ENCODE measurements around the gene SLC43A1.
A peak's percentile ranks its signal among the peaks of the same experiment; 100 is the strongest.

SLC43A1 gene

GRCh38 chr11:57511741-57512430 is 3.6 kb downstream of the SLC43A1 start:
- Mint-ChIP-seq H3K9me3 (no peaks in the 10 kb centered on the region), H3K36me3 (no peaks in the 10 kb centered on the region), H3K4me1 (peaks cover 43% of the 10 kb centered on the region), H3K4me3 (no peak overlapping the region), H3K27ac (peak overlapping the region; percentile 65), H3K27me3 (no peaks in the 10 kb centered on the region)
- no peak for ATAC-seq

GRCh38 chr11:57508341-57509170 is 6.9 kb downstream of the SLC43A1 start:
- Mint-ChIP-seq H3K36me3 (no peaks in the 10 kb centered on the region), H3K9me3 (no peaks in the 10 kb centered on the region), H3K4me3 (no peak overlapping the region), H3K27me3 (no peaks in the 10 kb centered on the region), H3K4me1 (peaks cover 21% of the 10 kb centered on the region), H3K27ac (no peak overlapping the region)
- no peak for ATAC-seq

GRCh38 chr11:57506522-57506921 is 9.0 kb downstream of the SLC43A1 start:
- Mint-ChIP-seq H3K27ac (no peak overlapping the region), H3K36me3 (no peaks in the 10 kb centered on the region), H3K4me3 (no peak overlapping the region), H3K4me1 (peaks cover under 1% of the 10 kb centered on the region), H3K9me3 (no peaks in the 10 kb centered on the region), H3K27me3 (no peaks in the 10 kb centered on the region)
- no peak for ATAC-seq

- H3K27me3 Mint-ChIP-seq: no peaks in the 10 kb centered on the region
- H3K9me3 Mint-ChIP-seq: no peaks in the 10 kb centered on the region
- H3K36me3 Mint-ChIP-seq: no peaks in the 10 kb centered on the region
- no peaks in the 10 kb centered on the region for H3K4me1 Mint-ChIP-seq
- H3K27ac Mint-ChIP-seq: no peak overlapping the region
- H3K4me3 Mint-ChIP-seq: no peak overlapping the region
- no peak for ATAC-seq
These were observed 11.0 kb downstream of the SLC43A1 start for GRCh38 chr11:57504511-57504910.

- no peaks in the 10 kb centered on the region for H3K36me3 Mint-ChIP-seq
- no peak for ATAC-seq
- H3K27ac Mint-ChIP-seq: no peak overlapping the region
- H3K27me3 Mint-ChIP-seq: no peaks in the 10 kb centered on the region
- H3K4me3 Mint-ChIP-seq: no peak overlapping the region
- no peaks in the 10 kb centered on the region for H3K9me3 Mint-ChIP-seq
- H3K4me1 Mint-ChIP-seq: no peaks in the 10 kb centered on the region
These were observed 12.6 kb downstream of the SLC43A1 start for GRCh38 chr11:57502870-57503269.

- no peaks in the 10 kb centered on the region for H3K9me3 Mint-ChIP-seq
- no peak for ATAC-seq
- no peaks in the 10 kb centered on the region for H3K36me3 Mint-ChIP-seq
- H3K27me3 Mint-ChIP-seq: no peaks in the 10 kb centered on the region
- no peak overlapping the region for H3K27ac Mint-ChIP-seq
- no peak overlapping the region for H3K4me3 Mint-ChIP-seq
- no peaks in the 10 kb centered on the region for H3K4me1 Mint-ChIP-seq
These were observed 13.1 kb downstream of the SLC43A1 start for GRCh38 chr11:57502376-57502775.

GRCh38 chr11:57501953-57502352 is 13.5 kb downstream of the SLC43A1 start:
- no peak for ATAC-seq
- H3K9me3 Mint-ChIP-seq: no peaks in the 10 kb centered on the region
- H3K27ac Mint-ChIP-seq: no peak overlapping the region
- no peak overlapping the region for H3K4me3 Mint-ChIP-seq
- no peaks in the 10 kb centered on the region for H3K4me1 Mint-ChIP-seq
- H3K36me3 Mint-ChIP-seq: no peaks in the 10 kb centered on the region
- no peaks in the 10 kb centered on the region for H3K27me3 Mint-ChIP-seq

GRCh38 chr11:57500926-57501325 is 14.6 kb downstream of the SLC43A1 start:
- no peaks in the 10 kb centered on the region for H3K36me3 Mint-ChIP-seq
- H3K27ac Mint-ChIP-seq: no peak overlapping the region

GRCh38 chr11:57500515-57500914 is 15.0 kb downstream of the SLC43A1 start:
- H3K27ac Mint-ChIP-seq: no peak overlapping the region

More at GRCh38 chr11:57500926-57501325, 14.6 kb downstream of the SLC43A1 start:
- ATAC-seq: no peak
- Mint-ChIP-seq H3K4me3 (no peak overlapping the region), H3K9me3 (no peaks in the 10 kb centered on the region), H3K4me1 (no peaks in the 10 kb centered on the region), H3K27me3 (no peaks in the 10 kb centered on the region)

GRCh38 chr11:57499983-57500461 is 15.5 kb downstream of the SLC43A1 start:
- Mint-ChIP-seq H3K27me3 (no peaks in the 10 kb centered on the region), H3K4me1 (no peaks in the 10 kb centered on the region), H3K36me3 (no peaks in the 10 kb centered on the region), H3K4me3 (no peak overlapping the region), H3K9me3 (no peaks in the 10 kb centered on the region), H3K27ac (no peak overlapping the region)
- no peak for ATAC-seq

More at GRCh38 chr11:57500515-57500914, 15.0 kb downstream of the SLC43A1 start:
- H3K36me3 Mint-ChIP-seq: no peaks in the 10 kb centered on the region
- H3K9me3 Mint-ChIP-seq: no peaks in the 10 kb centered on the region
- no peak overlapping the region for H3K4me3 Mint-ChIP-seq
- H3K4me1 Mint-ChIP-seq: no peaks in the 10 kb centered on the region
- no peaks in the 10 kb centered on the region for H3K27me3 Mint-ChIP-seq
- ATAC-seq: no peak

- Mint-ChIP-seq H3K9me3 (no peaks in the 10 kb centered on the region), H3K27me3 (no peaks in the 10 kb centered on the region), H3K4me1 (no peaks in the 10 kb centered on the region), H3K27ac (no peak overlapping the region), H3K36me3 (no peaks in the 10 kb centered on the region), H3K4me3 (peak overlapping the region; percentile 24)
- peak; percentile 90 for ATAC-seq
These were observed 16.0 kb downstream of the SLC43A1 start for GRCh38 chr11:57499413-57499982.

- Mint-ChIP-seq H3K4me1 (peaks cover 3% of the 10 kb centered on the region), H3K36me3 (no peaks in the 10 kb centered on the region), H3K27me3 (no peaks in the 10 kb centered on the region), H3K27ac (no peak overlapping the region), H3K9me3 (no peaks in the 10 kb centered on the region), H3K4me3 (no peak overlapping the region)
- no peak for ATAC-seq
These were observed 17.0 kb downstream of the SLC43A1 start for GRCh38 chr11:57498540-57498939.

GRCh38 chr11:57497303-57498247 is 17.9 kb downstream of the SLC43A1 start:
- no peak overlapping the region for H3K4me3 Mint-ChIP-seq
- H3K27me3 Mint-ChIP-seq: no peaks in the 10 kb centered on the region
- no peak overlapping the region for H3K27ac Mint-ChIP-seq
- peaks cover 5% of the 10 kb centered on the region for H3K4me1 Mint-ChIP-seq
- ATAC-seq: no peak
- H3K36me3 Mint-ChIP-seq: no peaks in the 10 kb centered on the region
- H3K9me3 Mint-ChIP-seq: no peaks in the 10 kb centered on the region

GRCh38 chr11:57496109-57496820 is 19.2 kb downstream of the SLC43A1 start:
- no peaks in the 10 kb centered on the region for H3K9me3 Mint-ChIP-seq
- H3K27ac Mint-ChIP-seq: no peak overlapping the region
- H3K36me3 Mint-ChIP-seq: no peaks in the 10 kb centered on the region
- no peak overlapping the region for H3K4me3 Mint-ChIP-seq
- ATAC-seq: no peak
- H3K4me1 Mint-ChIP-seq: peaks cover 5% of the 10 kb centered on the region
- H3K27me3 Mint-ChIP-seq: no peaks in the 10 kb centered on the region
